Hepatocyte (in vitro differentiated cells): ENCODE measurements around the gene NR1H4.

Experiments used
- CTCF ChIP-seq: fragments of 200-600 bp; sonication (generic); IDR thresholded peaks from 2 replicates; pipeline ENCODE4 v1.5.1; 2016; ENCODE audit warnings: antibody characterized with exemption, mild to moderate bottlenecking; ENCODE audit not compliant: poor library complexity
- EZH2 ChIP-seq: fragments of 200-600 bp; sonication (generic); IDR thresholded peaks from 2 replicates; pipeline ENCODE4 v1.6.1; 2016; ENCODE audit warnings: antibody characterized with exemption, mild to moderate bottlenecking, borderline replicate concordance
- EZH2phosphoT487 ChIP-seq: fragments of 200-600 bp; sonication (generic); IDR thresholded peaks from one replicate; pipeline ENCODE4 v1.6.1; 2018; ENCODE audit warnings: antibody characterized with exemption, mild to moderate bottlenecking, low read depth, moderate library complexity; ENCODE audit not compliant: unreplicated experiment, severe bottlenecking

- TF ChIP-seq CTCF (no peak), EZH2phosphoT487 (no peak), EZH2 (no peak)
Measured at GRCh38 chr12:100579844-100580243, 106.2 kb downstream of the NR1H4 start.
